SU-DHL-6 (cell line): ENCODE results near the gene KLK12.

Source experiments
- H2AFZ ChIP-seq: fragments of 200-600 bp; sonication (generic); 2 replicates; pipeline ENCODE4 v1.6.1; 2014; ENCODE audit warnings: low read depth, mild to moderate bottlenecking, moderate library complexity, mixed read lengths, antibody characterized with exemption, low read length; ENCODE audit not compliant: severe bottlenecking
- H3F3A ChIP-seq: fragments of 200-600 bp; shearing (Covaris generic); 2 replicates; pipeline ENCODE4 v1.6.0; 2016; ENCODE audit warnings: antibody characterized with exemption, mild to moderate bottlenecking; ENCODE audit not compliant: insufficient read depth
- H3K27ac ChIP-seq: fragments of 200-600 bp; sonication (generic); 2 replicates; pipeline ENCODE4 v1.5.1; 2016; ENCODE audit warnings: low read depth, mild to moderate bottlenecking, low read length, moderate library complexity, mixed read lengths
- H3K27me3 ChIP-seq: fragments of 200-600 bp; sonication (generic), shearing (Covaris generic); 2 replicates; pipeline ENCODE4 v1.6.0; 2014; ENCODE audit warnings: mild to moderate bottlenecking, low read length
- H3K36me3 ChIP-seq: fragments of 200-600 bp; sonication (generic); 2 replicates; pipeline ENCODE4 v1.6.1; 2014; ENCODE audit warnings: mild to moderate bottlenecking, low read length, mixed read lengths
- H3K4me2 ChIP-seq: fragments of 300-600, 200-600 bp; shearing (Covaris generic), sonication (generic); 2 replicates; pipeline ENCODE4 v1.6.0; 2014; ENCODE audit warnings: low read length, low read depth, mild to moderate bottlenecking; ENCODE audit not compliant: poor library complexity, severe bottlenecking
- H3K4me3 ChIP-seq: fragments of 200-600 bp; sonication (generic); 2 replicates; pipeline ENCODE4 v1.5.1; 2014; ENCODE audit warnings: antibody characterized with exemption, low read length, mild to moderate bottlenecking, mixed read lengths; ENCODE audit not compliant: insufficient read depth, poor library complexity, severe bottlenecking
- H3K79me2 ChIP-seq: fragments of 200-600 bp; sonication (generic); 2 replicates; pipeline ENCODE4 v1.6.1; 2014; ENCODE audit warnings: mild to moderate bottlenecking, low read length, moderate library complexity; ENCODE audit not compliant: insufficient read depth
- H3K9ac ChIP-seq: fragments of 200-600 bp; sonication (generic); 2 replicates; pipeline ENCODE4 v1.7.0; 2014; ENCODE audit warnings: mild to moderate bottlenecking, low read length
- H3K9me2 ChIP-seq: fragments of 200-600 bp; sonication (generic); replicated peaks from 2 replicates; pipeline ENCODE4 v1.6.1; 2014; ENCODE audit warnings: low read length; ENCODE audit not compliant: insufficient read depth
- H3K9me3 ChIP-seq: fragments of 200-600 bp; sonication (generic); 2 replicates; pipeline ENCODE4 v1.6.1; 2014; ENCODE audit warnings: low read length, mixed read lengths; ENCODE audit not compliant: insufficient read depth
- H4K20me1 ChIP-seq: fragments of 200-600 bp; sonication (generic); 2 replicates; pipeline ENCODE4 v1.6.1; 2014; ENCODE audit warnings: low read depth, mild to moderate bottlenecking, antibody characterized with exemption, low read length, moderate library complexity, mixed read lengths
- CTCF ChIP-seq: fragments of 200-600 bp; sonication (generic); IDR thresholded peaks from one replicate; pipeline ENCODE4 v1.5.1; 2017; ENCODE audit warnings: antibody characterized with exemption, mild to moderate bottlenecking, low read length, moderate library complexity; ENCODE audit not compliant: insufficient read depth, poor library complexity, severe bottlenecking
- EZH2phosphoT487 ChIP-seq: fragments of 200-600 bp; sonication (generic), shearing (Covaris generic); conservative IDR thresholded peaks from 2 replicates; pipeline ENCODE4 v1.6.1; 2018; ENCODE audit warnings: mild to moderate bottlenecking, antibody characterized with exemption, low read length, moderate library complexity, mixed read lengths

Gene KLK12

GRCh38 chr19:51079481-51080110 lies 44.8 kb upstream of the KLK12 start:
- no peak overlapping the region for H3K27ac ChIP-seq
- H3K27me3 ChIP-seq = no peaks in the 10 kb centered on the region
- H3K9me3 ChIP-seq = no peaks in the 10 kb centered on the region
- no peak overlapping the region for H3K4me3 ChIP-seq
- no peak overlapping the region for H2AFZ ChIP-seq
- H3K79me2 ChIP-seq = no peaks in the 10 kb centered on the region
- no peak overlapping the region for H3K9ac ChIP-seq
- H3K9me2 ChIP-seq = no peaks in the 10 kb centered on the region
- no peak overlapping the region for H3K4me2 ChIP-seq
- no peaks in the 10 kb centered on the region for H4K20me1 ChIP-seq
- H3K36me3 ChIP-seq = no peaks in the 10 kb centered on the region
- H3F3A ChIP-seq = no peaks in the 10 kb centered on the region
- TF ChIP-seq EZH2phosphoT487 (no peak), CTCF (no peak)

DNA sequence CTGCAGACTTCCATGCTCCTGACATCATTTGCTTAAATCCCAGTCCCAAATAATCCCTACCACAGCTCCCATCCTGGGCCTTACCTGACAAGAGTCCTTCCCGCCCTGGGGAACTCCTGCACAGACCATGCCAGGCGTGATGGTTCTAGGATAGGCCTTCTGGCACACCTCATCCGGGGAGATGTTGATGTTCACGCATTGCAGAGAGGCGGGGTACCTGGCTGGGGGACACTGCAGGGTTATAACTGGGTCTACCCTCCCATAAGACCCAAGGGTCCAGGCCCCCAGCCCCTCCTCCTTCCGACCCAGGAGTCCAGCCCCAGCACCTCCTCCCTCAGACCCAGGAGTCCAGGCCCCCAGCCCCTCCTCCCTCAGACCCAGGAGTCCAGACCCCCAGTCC lies 43.9 kb upstream of the KLK12 start:
- no peak for TF ChIP-seq CTCF
- TF ChIP-seq EZH2phosphoT487 = no peak
- no peaks in the 10 kb centered on the region for H3K27me3 ChIP-seq
- no peak overlapping the region for H3K4me3 ChIP-seq
- H3K4me2 ChIP-seq = no peak overlapping the region
- H3K36me3 ChIP-seq = no peaks in the 10 kb centered on the region
- H3K27ac ChIP-seq = no peak overlapping the region
- H3K9me3 ChIP-seq = no peaks in the 10 kb centered on the region
- H3K9me2 ChIP-seq = no peaks in the 10 kb centered on the region
- H2AFZ ChIP-seq = no peak overlapping the region
- no peak overlapping the region for H3K9ac ChIP-seq
- no peaks in the 10 kb centered on the region for H3F3A ChIP-seq
- H4K20me1 ChIP-seq = no peaks in the 10 kb centered on the region
- H3K79me2 ChIP-seq = no peaks in the 10 kb centered on the region

GRCh38 chr19:51078104-51078503 lies 43.3 kb upstream of the KLK12 start:
- H2AFZ ChIP-seq = no peak overlapping the region
- H3K4me2 ChIP-seq = no peak overlapping the region
- no peaks in the 10 kb centered on the region for H3K9me3 ChIP-seq
- TF ChIP-seq EZH2phosphoT487 (no peak), CTCF (no peak)
- no peaks in the 10 kb centered on the region for H3K36me3 ChIP-seq
- H4K20me1 ChIP-seq = no peaks in the 10 kb centered on the region
- no peaks in the 10 kb centered on the region for H3K79me2 ChIP-seq
- H3K4me3 ChIP-seq = no peak overlapping the region
- H3K27ac ChIP-seq = no peak overlapping the region
- H3F3A ChIP-seq = no peaks in the 10 kb centered on the region
- no peak overlapping the region for H3K9ac ChIP-seq
- H3K27me3 ChIP-seq = no peaks in the 10 kb centered on the region
- H3K9me2 ChIP-seq = no peaks in the 10 kb centered on the region
